ENCODE measurements around the gene TRAPPC14. TPM values are rescaled to one million over a fixed set of nuclear protein-coding genes. Genes with fewer than 3 reads are reported as not detected.

TRAPPC14 gene
- polyA plus RNA-seq, 1 of the 3 experiments (the other 2 are of a cell fraction), result 13.9 TPM

- Histone ChIP-seq H3K27me3 (ENCODE audit: insufficient read depth) (no peaks in the 10 kb centered on the region), H3F3A (replicated peaks; ENCODE audit: insufficient read depth) (peaks cover 9% of the 10 kb centered on the region), H3K36me3 (replicated peaks in 1 of 2; ENCODE audit: control insufficient read depth in 1 of 2, insufficient read depth in 2 of 2, low read length in 1 of 2) (no peaks in the 10 kb centered on the region), H2AFZ (ENCODE audit: low read depth) (no peak overlapping the region), H3K9me2 (no peaks in the 10 kb centered on the region), H3K4me3 (ENCODE audit: low read depth in 2 of 2, low read length in 1 of 2) (no peak overlapping the region), H3K4me2 (no peak overlapping the region), H3K9me3 (no peaks in the 10 kb centered on the region), H3K79me2 (ENCODE audit: insufficient read depth) (no peaks in the 10 kb centered on the region), H3K9ac (no peak overlapping the region), H3K27ac (ENCODE audit: low read depth in 2 of 2, low read length in 1 of 2) (no peak overlapping the region), H4K20me1 (ENCODE audit: insufficient read depth) (no peaks in the 10 kb centered on the region), H3K4me1 (ENCODE audit: control insufficient read depth in 1 of 2, insufficient read depth in 2 of 2, low read depth in 1 of 2, low read length in 1 of 2) (no peaks in the 10 kb centered on the region)
- no peak for TF ChIP-seq NRF1 (IDR thresholded peaks at IDR 0.05; ENCODE audit: low read depth, low read length)
- TF ChIP-seq FOXM1 (IDR thresholded peaks at IDR 0.05; ENCODE audit: low read depth), result no peak
- TF ChIP-seq EP300 (IDR thresholded peaks at IDR 0.05; ENCODE audit: borderline replicate concordance in 1 of 2, low read depth in 1 of 2, low read length in 1 of 2), result no peak
- no peak for TF ChIP-seq POLR2AphosphoS5 (IDR thresholded peaks at IDR 0.05; ENCODE audit: low read depth, low read length)
- TF ChIP-seq, protein P1, sequence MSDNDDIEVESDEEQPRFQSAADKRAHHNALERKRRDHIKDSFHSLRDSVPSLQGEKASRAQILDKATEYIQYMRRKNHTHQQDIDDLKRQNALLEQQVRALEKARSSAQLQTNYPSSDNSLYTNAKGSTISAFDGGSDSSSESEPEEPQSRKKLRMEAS (IDR thresholded peaks at IDR 0.05; ENCODE audit: low read depth), result no peak
- TF ChIP-seq TCF12 (IDR thresholded peaks at IDR 0.05), result no peak
- no peak for DNase-seq
- 78% methylated on average over 3 of the region's 3 CpGs for WGBS (ENCODE audit: low lambda C conversion rate)
- CTCF ChIA-PET, result interaction anchor here (1.2 to 5.7 kb wide), 2 partner anchors 12 to 48 kb away, joined by 4 to 77 read pairs; no protein-coding TSS in a partner anchor
- POLR2A ChIA-PET, result no interaction called here
Measured at GRCh38 chr7:100142461-100142860, 16.1 kb downstream of the TRAPPC14 start.

DNA sequence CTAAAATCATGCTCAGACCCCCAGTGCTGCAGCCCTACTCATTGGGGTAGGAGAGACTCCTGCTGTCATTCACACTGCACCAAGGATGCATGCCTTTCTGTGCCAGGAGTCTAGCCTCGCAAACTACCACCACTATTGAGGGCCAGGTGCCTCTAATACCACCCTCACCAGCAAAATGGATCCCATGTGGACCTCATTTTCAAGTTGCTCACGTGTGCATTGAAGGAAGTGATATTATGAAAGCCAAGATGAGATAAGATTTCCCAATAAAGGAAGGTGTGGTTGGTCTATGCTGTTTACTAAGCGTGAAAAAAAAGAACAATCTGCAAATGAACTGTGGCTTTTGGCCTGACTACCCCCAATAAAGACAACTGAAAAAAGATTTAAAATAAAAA lies 17.0 kb downstream of the TRAPPC14 start:
- Histone ChIP-seq H3K36me3 (replicated peaks in 1 of 2; ENCODE audit: control insufficient read depth in 1 of 2, insufficient read depth in 2 of 2, low read length in 1 of 2) (no peaks in the 10 kb centered on the region), H3K4me1 (ENCODE audit: control insufficient read depth in 1 of 2, insufficient read depth in 2 of 2, low read depth in 1 of 2, low read length in 1 of 2) (no peaks in the 10 kb centered on the region), H3K9ac (no peak overlapping the region), H3K9me2 (no peaks in the 10 kb centered on the region), H4K20me1 (ENCODE audit: insufficient read depth) (no peaks in the 10 kb centered on the region), H2AFZ (ENCODE audit: low read depth) (no peak overlapping the region), H3K4me2 (no peak overlapping the region), H3K9me3 (no peaks in the 10 kb centered on the region), H3K79me2 (ENCODE audit: insufficient read depth) (no peaks in the 10 kb centered on the region), H3F3A (replicated peaks; ENCODE audit: insufficient read depth) (peaks cover 1% of the 10 kb centered on the region), H3K27me3 (ENCODE audit: insufficient read depth) (no peaks in the 10 kb centered on the region), H3K27ac (ENCODE audit: low read depth in 2 of 2, low read length in 1 of 2) (no peak overlapping the region), H3K4me3 (ENCODE audit: low read depth in 2 of 2, low read length in 1 of 2) (no peak overlapping the region)
- CTCF ChIA-PET, result interaction anchor here (1.2 to 5.7 kb wide), 2 partner anchors 11 to 49 kb away, joined by 4 to 77 read pairs; no protein-coding TSS in a partner anchor
- TF ChIP-seq, protein P2, sequence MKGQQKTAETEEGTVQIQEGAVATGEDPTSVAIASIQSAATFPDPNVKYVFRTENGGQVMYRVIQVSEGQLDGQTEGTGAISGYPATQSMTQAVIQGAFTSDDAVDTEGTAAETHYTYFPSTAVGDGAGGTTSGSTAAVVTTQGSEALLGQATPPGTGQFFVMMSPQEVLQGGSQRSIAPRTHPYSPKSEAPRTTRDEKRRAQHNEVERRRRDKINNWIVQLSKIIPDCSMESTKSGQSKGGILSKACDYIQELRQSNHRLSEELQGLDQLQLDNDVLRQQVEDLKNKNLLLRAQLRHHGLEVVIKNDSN (IDR thresholded peaks at IDR 0.05; ENCODE audit: borderline replicate concordance, low read depth), result no peak
- POLR2A ChIA-PET, result no interaction called here
- WGBS (ENCODE audit: low lambda C conversion rate), result 75% methylated on average over 3 of the region's 3 CpGs
- DNase-seq, result no peak

DNA sequence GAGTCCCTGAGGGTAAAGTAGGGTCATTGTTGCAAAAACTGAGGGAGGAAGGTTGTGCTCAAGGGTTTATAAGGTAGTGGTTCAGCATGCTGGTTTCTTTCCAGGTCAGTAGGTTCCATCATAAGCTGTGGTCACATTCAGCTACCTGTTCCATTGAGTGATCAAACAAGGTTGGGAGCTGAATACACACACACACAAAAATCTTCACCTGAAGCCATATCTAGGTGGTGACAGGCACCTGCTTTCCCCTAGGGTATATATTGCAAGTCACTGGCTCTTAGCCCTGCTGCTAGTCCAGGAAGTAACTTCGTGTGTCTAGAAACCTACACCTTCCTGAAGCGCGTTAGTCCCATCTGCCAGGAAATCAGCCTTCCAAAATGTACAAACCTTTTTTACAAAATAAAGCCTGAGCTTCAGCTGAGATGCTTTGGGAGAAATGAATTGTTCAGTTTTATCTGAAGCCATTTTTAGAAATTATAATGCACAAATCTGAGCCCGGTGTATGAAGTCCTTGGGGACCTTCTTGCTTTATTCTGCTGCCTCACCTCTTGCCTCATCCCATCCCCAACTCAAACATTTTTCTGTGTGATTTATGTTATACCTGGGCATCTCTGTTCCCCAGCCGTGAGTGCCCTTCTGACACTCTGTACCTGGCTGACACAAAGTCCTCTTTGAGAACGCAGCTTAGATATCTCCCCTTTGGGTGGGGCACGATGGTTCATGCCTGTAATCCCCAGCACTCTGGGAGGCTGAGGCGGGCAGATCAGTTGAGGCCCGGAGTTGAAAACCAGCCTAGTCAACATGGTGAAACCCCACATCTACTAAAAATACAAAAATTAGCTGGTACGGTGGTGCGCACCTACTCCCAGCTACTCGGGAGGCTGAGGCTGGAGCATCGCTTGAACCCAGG lies 20.4 kb downstream of the TRAPPC14 start:
- no peaks in the 10 kb centered on the region for H3K4me1 ChIP-seq (ENCODE audit: control insufficient read depth in 1 of 2, insufficient read depth in 2 of 2, low read depth in 1 of 2, low read length in 1 of 2)
- no peaks in the 10 kb centered on the region for H4K20me1 ChIP-seq (ENCODE audit: insufficient read depth)
- no peaks in the 10 kb centered on the region for H3K9me3 ChIP-seq
- ChIA-PET POLR2A (no interaction called here), CTCF (interaction anchor here (2.0 to 13.6 kb wide), 3 partner anchors 8 to 77 kb away, joined by 6 to 262 read pairs (median 77); partner anchors contain the start of gene PVRIG)
- H3K79me2 ChIP-seq (ENCODE audit: insufficient read depth), result no peaks in the 10 kb centered on the region
- H3K9me2 ChIP-seq, result no peaks in the 10 kb centered on the region
- H3K4me2 ChIP-seq, result no peak overlapping the region
- WGBS (ENCODE audit: low lambda C conversion rate), result 80% methylated on average over 13 of the region's 13 CpGs
- no peak for DNase-seq
- no peaks in the 10 kb centered on the region for H3K27me3 ChIP-seq (ENCODE audit: insufficient read depth)
- H3K4me3 ChIP-seq (ENCODE audit: low read depth in 2 of 2, low read length in 1 of 2), result no peak overlapping the region
- H3K36me3 ChIP-seq (replicated peaks in 1 of 2; ENCODE audit: control insufficient read depth in 1 of 2, insufficient read depth in 2 of 2, low read length in 1 of 2), result no peaks in the 10 kb centered on the region
- no peak overlapping the region for H3K9ac ChIP-seq
- peaks cover 7% of the 10 kb centered on the region for H3F3A ChIP-seq (replicated peaks; ENCODE audit: insufficient read depth)
- no peak overlapping the region for H2AFZ ChIP-seq (ENCODE audit: low read depth)
- H3K27ac ChIP-seq (ENCODE audit: low read depth in 2 of 2, low read length in 1 of 2), result no peak overlapping the region
- TF ChIP-seq FOXJ3 (CRISPR knock-in tag; IDR thresholded peaks at IDR 0.05), result no peak
- TF ChIP-seq RCOR1 (IDR thresholded peaks at IDR 0.05; ENCODE audit: low read length), result no peak
- TF ChIP-seq TEAD4 (IDR thresholded peaks at IDR 0.05; ENCODE audit: borderline replicate concordance, insufficient read depth), result no peak
- no peak for TF ChIP-seq ELF1 (IDR thresholded peaks at IDR 0.05)
- TF ChIP-seq FOSL2 (IDR thresholded peaks at IDR 0.05; ENCODE audit: borderline replicate concordance, low read depth), result no peak
- no peak for TF ChIP-seq ZBTB33 (IDR thresholded peaks at IDR 0.05; ENCODE audit: borderline replicate concordance, low read depth)
- TF ChIP-seq EP300 (IDR thresholded peaks at IDR 0.05; ENCODE audit: borderline replicate concordance in 1 of 2, low read depth in 1 of 2, low read length in 1 of 2), result no peak
- no peak for TF ChIP-seq CTCF (IDR thresholded peaks at IDR 0.05)
